HCT116 (cell line): ENCODE results near the gene ISG20. TPM values are rescaled to one million over a fixed set of nuclear protein-coding genes. Genes with fewer than 3 reads are reported as not detected.

Experiments
- ATAC-seq: fragments of 200-7000 bp; cut with Tn5 transposase; 2 replicates; pipeline ENCODE4 v1.9.1; 2020; ENCODE audit warnings: mild to moderate bottlenecking, moderate library complexity
- BruUV-seq: library from RNA; stranded (reverse); fragments of 400-500 nt; replicated peaks from 2 replicates; lab custom pipeline; 2021; lab: Mats Ljungman, UMichigan
- CTCF ChIA-PET: fragments of 300-600 bp; sonication (Branson Sonifier 250); formaldehyde crosslinking; loops from one replicate; lab custom pipeline; 2021; ENCODE audit warnings: antibody characterized with exemption; lab: Charles Lee
- POLR2A ChIA-PET: fragments of 300-600, 350-600 bp; sonication (Branson Sonifier 250); formaldehyde crosslinking; loops from one replicate; lab custom pipeline; 2021; ENCODE audit warnings: antibody characterized with exemption; lab: Charles Lee
- RAD21 ChIA-PET, 2 experiments: fragments of 300-600 bp; sonication (Branson Sonifier 250); formaldehyde crosslinking; loops; one replicate each; lab custom pipeline; 2023; ENCODE audit warnings: low total read pairs in 2 of 2; ENCODE audit not compliant: uncharacterized antibody in 2 of 2, unreplicated experiment in 2 of 2, low non-redundant PET in 1 of 2; lab: Charles Lee
- DNase-seq: peaks from one replicate; pipeline ENCODE4 v3.0.0-alpha.2; 2010; ENCODE audit warnings: low read depth, low spot score
- H2AFZ ChIP-seq: fragments of 200-600 bp; shearing (Covaris generic), sonication (generic); 2 replicates; pipeline ENCODE4 v1.6.1; 2017; ENCODE audit warnings: low read depth, mixed run types, mixed read lengths, antibody characterized with exemption, low read length; ENCODE audit not compliant: poor library complexity, severe bottlenecking
- H3K27ac ChIP-seq: 2 replicates; pipeline ENCODE4 v1.5.1; 2012; ENCODE audit warnings: low read depth, low read length
- H3K27me3 ChIP-seq: fragments of 200-600 bp; sonication (generic); 2 replicates; pipeline ENCODE4 v1.6.1; 2016; ENCODE audit warnings: mixed run types, low read length, mixed read lengths; ENCODE audit not compliant: insufficient read depth
- H3K36me3 ChIP-seq, 2 experiments: fragments of 200-500 bp in 1 of 2; fragments of 200-600 bp in 1 of 2; sonication (Bioruptor generic) in 1 of 2; sonication (generic) in 1 of 2; 2 replicates each; pipeline versions ENCODE4 v1.5.1 to v1.6.1; 2014 to 2016; ENCODE audit warnings: low read length in 2 of 2, inconsistent platforms in 1 of 2, mixed read lengths in 1 of 2, mixed run types in 1 of 2; ENCODE audit not compliant: insufficient read depth in 2 of 2, control insufficient read depth in 1 of 2
- H3K4me1 ChIP-seq, 2 experiments: fragments of 200-600 bp in 1 of 2; sonication (generic) in 1 of 2; 2 replicates each; pipeline versions ENCODE4 v1.5.1 to v1.6.1; 2012 to 2017; ENCODE audit warnings: low read length in 2 of 2, inconsistent platforms in 1 of 2, mild to moderate bottlenecking in 1 of 2, mixed read lengths in 1 of 2, mixed run types in 1 of 2, moderate library complexity in 1 of 2; ENCODE audit not compliant: insufficient read depth in 2 of 2, control insufficient read depth in 1 of 2
- H3K4me2 ChIP-seq: fragments of 200-600 bp; sonication (generic); 2 replicates; pipeline ENCODE4 v1.6.1; 2017; ENCODE audit warnings: mixed run types, low read length, mixed read lengths
- H3K4me3 ChIP-seq, 2 experiments: fragments of 200-600 bp in 1 of 2; sonication (generic) in 1 of 2; replicated peaks in 1 of 2; 2 replicates each; pipeline ENCODE4 v1.5.1; 2011 to 2016; ENCODE audit warnings: low read length in 2 of 2, control low read depth in 1 of 2, low read depth in 1 of 2, mild to moderate bottlenecking in 1 of 2, mixed read lengths in 1 of 2, mixed run types in 1 of 2
- H3K79me2 ChIP-seq: fragments of 200-600 bp; sonication (generic); 2 replicates; pipeline ENCODE4 v1.6.1; 2017; ENCODE audit warnings: mild to moderate bottlenecking, mixed run types, low read length, moderate library complexity, mixed read lengths; ENCODE audit not compliant: insufficient read depth
- H3K9ac ChIP-seq: fragments of 200-600 bp; sonication (generic); 2 replicates; pipeline ENCODE4 v1.6.1; 2016; ENCODE audit warnings: low read length, mixed read lengths
- H3K9me2 ChIP-seq: fragments of 200-600 bp; sonication (generic), shearing (Covaris generic); 2 replicates; pipeline ENCODE4 v1.6.1; 2017; ENCODE audit warnings: mixed run types, mild to moderate bottlenecking, moderate library complexity; ENCODE audit not compliant: insufficient read depth
- H3K9me3 ChIP-seq, 2 experiments: fragments of 200-500 bp in 1 of 2; fragments of 200-600 bp in 1 of 2; sonication (Bioruptor generic) in 1 of 2; sonication (generic) in 1 of 2; 2 replicates each; pipeline ENCODE4 v1.6.1; 2014 to 2017; ENCODE audit warnings: low read length in 2 of 2, mixed read lengths in 2 of 2, inconsistent platforms in 1 of 2, low read depth in 1 of 2, mild to moderate bottlenecking in 1 of 2, mixed run types in 1 of 2, moderate library complexity in 1 of 2; ENCODE audit not compliant: control insufficient read depth in 1 of 2, insufficient read depth in 1 of 2
- H4K20me1 ChIP-seq: fragments of 200-600 bp; sonication (generic), shearing (Covaris generic); 2 replicates; pipeline ENCODE4 v1.6.1; 2017; ENCODE audit warnings: mixed run types, mild to moderate bottlenecking, moderate library complexity; ENCODE audit not compliant: insufficient read depth
- EGR1 ChIP-seq: IDR thresholded peaks from 2 replicates; pipeline ENCODE4 v1.6.1; 2012; ENCODE audit warnings: low read depth
- ELF1 ChIP-seq: IDR thresholded peaks from 2 replicates; pipeline ENCODE4 v1.6.1; 2012; ENCODE audit warnings: low read depth, borderline replicate concordance
- EZH2 ChIP-seq: fragments of 200-600 bp; sonication (generic); IDR thresholded peaks from 2 replicates; pipeline ENCODE4 v1.6.1; 2017; ENCODE audit warnings: antibody characterized with exemption, mixed run types
- JUND ChIP-seq: IDR thresholded peaks from 2 replicates; pipeline ENCODE4 v1.6.1; 2012
- POLR2A ChIP-seq: IDR thresholded peaks from 2 replicates; pipeline ENCODE4 v1.7.0; 2011; ENCODE audit warnings: borderline replicate concordance; ENCODE audit not compliant: insufficient read depth, insufficient read length; ENCODE audit errors: extremely low read depth
- POLR2AphosphoS5 ChIP-seq: IDR thresholded peaks from 2 replicates; pipeline ENCODE4 v1.6.1; 2011; ENCODE audit warnings: mild to moderate bottlenecking, low read depth, low read length, moderate library complexity
- SRF ChIP-seq: IDR thresholded peaks from 2 replicates; pipeline ENCODE4 v1.6.1; 2012; ENCODE audit warnings: low read depth
- YY1 ChIP-seq: IDR thresholded peaks from 2 replicates; pipeline ENCODE4 v1.6.1; 2011; ENCODE audit warnings: low read length, low read depth, moderate library complexity, mild to moderate bottlenecking; ENCODE audit not compliant: insufficient replicate concordance; ENCODE audit errors: extremely low read depth
- ZBTB33 ChIP-seq: IDR thresholded peaks from 2 replicates; pipeline ENCODE4 v1.6.1; 2011; ENCODE audit warnings: mild to moderate bottlenecking, low read length, moderate library complexity; ENCODE audit not compliant: insufficient replicate concordance; ENCODE audit errors: extremely low read depth
- ZNF274 ChIP-seq: fragments of 200-500 bp; sonication (Bioruptor generic); IDR thresholded peaks from 2 replicates; pipeline ENCODE4 v1.6.1; 2014; ENCODE audit warnings: mild to moderate bottlenecking, low read depth, low read length, inconsistent platforms
- intact Hi-C: fragments of 100-400 bp; cut with micrococcal nuclease; formaldehyde crosslinking; loops from 2 replicates; pipeline ENCODE4 v1.10.0; 2022
- total RNA-seq: library from RNA; stranded (reverse); gene quantifications from one replicate; pipeline ENCODE4 v1.2.1, GENCODE V29; 2021; ENCODE audit not compliant: unreplicated experiment
- TF ChIP-seq, protein P1 (sequence below), 3 experiments: fragments of 200-600 bp in 1 of 3; sonication (generic) in 1 of 3; IDR thresholded peaks in 2 of 3; conservative IDR thresholded peaks in 1 of 3; 2 replicates each; pipeline ENCODE4 v1.5.1; 2012 to 2017; ENCODE audit warnings: low read depth in 2 of 3, low read length in 2 of 3, antibody characterized with exemption in 1 of 3, borderline replicate concordance in 1 of 3, control low read depth in 1 of 3, mild to moderate bottlenecking in 1 of 3, mixed read lengths in 1 of 3, mixed run types in 1 of 3, moderate library complexity in 1 of 3; ENCODE audit not compliant: insufficient read depth in 1 of 3
- TF ChIP-seq, protein P2 (sequence below): IDR thresholded peaks from 2 replicates; pipeline ENCODE4 v1.6.1; 2012; ENCODE audit warnings: low read depth

Gene ISG20
- total RNA-seq, 1 experiment from 2014 or later: 11.0 TPM

DNA sequence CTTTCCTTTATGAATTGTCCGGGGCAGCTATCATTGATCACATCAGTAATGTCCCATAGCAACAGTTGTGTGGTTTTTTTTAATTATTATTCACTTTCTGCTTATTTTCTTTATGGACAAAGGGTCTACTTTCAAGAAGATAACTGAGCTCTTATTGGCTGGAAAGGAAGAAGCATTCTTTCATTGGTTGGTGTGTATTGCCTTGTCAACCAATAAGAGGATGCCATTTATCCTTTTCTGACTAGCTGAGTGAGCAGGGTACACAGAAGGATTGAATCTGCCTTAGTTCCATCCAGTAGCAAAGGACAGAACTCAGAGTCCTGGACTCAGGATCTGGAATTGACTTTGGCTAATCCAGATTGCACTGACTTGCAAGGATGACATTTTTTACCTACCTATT lies 30.9 kb upstream of the ISG20 start:
- intact Hi-C loops: no loop called here
- ChIA-PET CTCF (interaction anchor here (1.1 kb wide), 1 partner anchor 9 kb away, joined by 4 read pairs; no protein-coding TSS in a partner anchor), RAD21 (no interaction called here), POLR2A (no interaction called here)
- ATAC-seq: no peak
- Histone ChIP-seq H3K27me3 (peaks cover 40% of the 10 kb centered on the region), H3K9me2 (no peaks in the 10 kb centered on the region), H3K4me3 (no peak overlapping the region), H3K9me3 (no peaks in the 10 kb centered on the region), H3K4me1 (peaks cover 0 to 2% of the 10 kb centered on the region in 2 experiments; a peak in 1 of 4 replicates), H3K9ac (no peak overlapping the region), H3K36me3 (no peaks in the 10 kb centered on the region), H4K20me1 (no peaks in the 10 kb centered on the region), H3K27ac (no peak overlapping the region), H3K79me2 (no peaks in the 10 kb centered on the region), H3K4me2 (no peak overlapping the region), H2AFZ (no peak overlapping the region)
- TF ChIP-seq EZH2 (no peak), JUND (no peak), ZBTB33 (no peak), ELF1 (no peak), EGR1 (no peak), YY1 (no peak)
- no TSS peak for BruUV-seq
- no peak for DNase-seq

DNA sequence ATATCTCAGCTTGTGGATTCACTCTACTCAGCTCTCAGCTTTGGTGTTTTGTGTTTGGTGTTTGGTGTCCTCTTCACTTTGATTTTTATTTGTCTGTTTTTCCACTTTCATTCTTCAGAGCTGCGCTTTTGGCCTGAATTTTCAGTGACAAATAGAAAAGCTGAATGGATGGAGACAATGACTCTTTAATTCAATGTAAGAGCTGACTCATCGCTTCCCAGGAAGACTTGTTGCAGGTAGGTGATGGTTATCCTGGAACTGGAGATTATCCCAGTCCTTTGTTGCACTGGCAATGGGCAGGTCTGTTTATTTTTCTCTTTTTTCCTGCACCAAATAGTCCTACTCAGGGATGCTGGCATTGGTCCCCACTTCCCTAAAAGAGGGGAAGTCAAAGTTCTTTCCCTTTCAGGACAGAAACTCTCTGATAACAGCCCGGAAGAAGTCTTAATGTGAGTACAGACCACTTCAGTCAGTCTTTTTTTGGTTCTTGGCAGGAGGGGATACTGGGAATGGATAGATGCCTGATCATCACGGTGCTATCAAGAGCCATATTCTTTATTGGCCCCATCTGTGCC lies 30.1 kb upstream of the ISG20 start:
- BruUV-seq: no TSS peak
- CTCF ChIA-PET: interaction anchor here (1.1 kb wide), 1 partner anchor 9 kb away, joined by 4 read pairs; no protein-coding TSS in a partner anchor
- TF ChIP-seq ELF1: no peak
- no peak for TF ChIP-seq POLR2AphosphoS5
- TF ChIP-seq, protein P1, sequence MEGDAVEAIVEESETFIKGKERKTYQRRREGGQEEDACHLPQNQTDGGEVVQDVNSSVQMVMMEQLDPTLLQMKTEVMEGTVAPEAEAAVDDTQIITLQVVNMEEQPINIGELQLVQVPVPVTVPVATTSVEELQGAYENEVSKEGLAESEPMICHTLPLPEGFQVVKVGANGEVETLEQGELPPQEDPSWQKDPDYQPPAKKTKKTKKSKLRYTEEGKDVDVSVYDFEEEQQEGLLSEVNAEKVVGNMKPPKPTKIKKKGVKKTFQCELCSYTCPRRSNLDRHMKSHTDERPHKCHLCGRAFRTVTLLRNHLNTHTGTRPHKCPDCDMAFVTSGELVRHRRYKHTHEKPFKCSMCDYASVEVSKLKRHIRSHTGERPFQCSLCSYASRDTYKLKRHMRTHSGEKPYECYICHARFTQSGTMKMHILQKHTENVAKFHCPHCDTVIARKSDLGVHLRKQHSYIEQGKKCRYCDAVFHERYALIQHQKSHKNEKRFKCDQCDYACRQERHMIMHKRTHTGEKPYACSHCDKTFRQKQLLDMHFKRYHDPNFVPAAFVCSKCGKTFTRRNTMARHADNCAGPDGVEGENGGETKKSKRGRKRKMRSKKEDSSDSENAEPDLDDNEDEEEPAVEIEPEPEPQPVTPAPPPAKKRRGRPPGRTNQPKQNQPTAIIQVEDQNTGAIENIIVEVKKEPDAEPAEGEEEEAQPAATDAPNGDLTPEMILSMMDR (IDR thresholded peaks at IDR 0.05 in 2 of 3, conservative IDR thresholded peaks at IDR 0.05 in 1 of 3; ENCODE audit: borderline replicate concordance in 1 of 3, insufficient read depth in 1 of 3, low read depth in 2 of 3, low read length in 2 of 3): no peak
- no peak for TF ChIP-seq ZNF274
- no peak for TF ChIP-seq SRF
- TF ChIP-seq POLR2A: no peak
- TF ChIP-seq, protein P2, sequence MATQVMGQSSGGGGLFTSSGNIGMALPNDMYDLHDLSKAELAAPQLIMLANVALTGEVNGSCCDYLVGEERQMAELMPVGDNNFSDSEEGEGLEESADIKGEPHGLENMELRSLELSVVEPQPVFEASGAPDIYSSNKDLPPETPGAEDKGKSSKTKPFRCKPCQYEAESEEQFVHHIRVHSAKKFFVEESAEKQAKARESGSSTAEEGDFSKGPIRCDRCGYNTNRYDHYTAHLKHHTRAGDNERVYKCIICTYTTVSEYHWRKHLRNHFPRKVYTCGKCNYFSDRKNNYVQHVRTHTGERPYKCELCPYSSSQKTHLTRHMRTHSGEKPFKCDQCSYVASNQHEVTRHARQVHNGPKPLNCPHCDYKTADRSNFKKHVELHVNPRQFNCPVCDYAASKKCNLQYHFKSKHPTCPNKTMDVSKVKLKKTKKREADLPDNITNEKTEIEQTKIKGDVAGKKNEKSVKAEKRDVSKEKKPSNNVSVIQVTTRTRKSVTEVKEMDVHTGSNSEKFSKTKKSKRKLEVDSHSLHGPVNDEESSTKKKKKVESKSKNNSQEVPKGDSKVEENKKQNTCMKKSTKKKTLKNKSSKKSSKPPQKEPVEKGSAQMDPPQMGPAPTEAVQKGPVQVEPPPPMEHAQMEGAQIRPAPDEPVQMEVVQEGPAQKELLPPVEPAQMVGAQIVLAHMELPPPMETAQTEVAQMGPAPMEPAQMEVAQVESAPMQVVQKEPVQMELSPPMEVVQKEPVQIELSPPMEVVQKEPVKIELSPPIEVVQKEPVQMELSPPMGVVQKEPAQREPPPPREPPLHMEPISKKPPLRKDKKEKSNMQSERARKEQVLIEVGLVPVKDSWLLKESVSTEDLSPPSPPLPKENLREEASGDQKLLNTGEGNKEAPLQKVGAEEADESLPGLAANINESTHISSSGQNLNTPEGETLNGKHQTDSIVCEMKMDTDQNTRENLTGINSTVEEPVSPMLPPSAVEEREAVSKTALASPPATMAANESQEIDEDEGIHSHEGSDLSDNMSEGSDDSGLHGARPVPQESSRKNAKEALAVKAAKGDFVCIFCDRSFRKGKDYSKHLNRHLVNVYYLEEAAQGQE: no peak

More for the DNA sequence above, 30.1 kb upstream of the ISG20 start:
- no peak overlapping the region for H3K27ac ChIP-seq
- no peak for ATAC-seq
- peaks cover 0 to 7% of the 10 kb centered on the region in 2 experiments; a peak in 2 of 4 replicates for H3K4me1 ChIP-seq
- intact Hi-C loops: no loop called here
- no peak for DNase-seq
- H3K9me3 ChIP-seq: no peaks in the 10 kb centered on the region
- no peak overlapping the region for H2AFZ ChIP-seq
- no peaks in the 10 kb centered on the region for H3K9me2 ChIP-seq
- no peaks in the 10 kb centered on the region for H4K20me1 ChIP-seq
- H3K36me3 ChIP-seq: no peaks in the 10 kb centered on the region
- RAD21 ChIA-PET: no interaction called here
- H3K79me2 ChIP-seq: no peaks in the 10 kb centered on the region
- H3K4me3 ChIP-seq: no peak overlapping the region
- POLR2A ChIA-PET: no interaction called here
- H3K4me2 ChIP-seq: no peak overlapping the region
- H3K9ac ChIP-seq: no peak overlapping the region
- H3K27me3 ChIP-seq: peaks cover 40% of the 10 kb centered on the region
